NCI-H1694 (cell line): ENCODE measurements around the gene PLEKHA6.
"Not testable (repeated sequence)": the region's sequence is repeated elsewhere in the genome, so short reads cannot be mapped to it uniquely, and the experiment has no call there.

Source experiments
- DNase-seq: peaks from one replicate; lab custom pipeline; 2025; lab: John Stamatoyannopoulos, UW

Gene PLEKHA6

GRCh38 chr1:204241050-204241449, 118.7 kb downstream of the PLEKHA6 start:
- DNase-seq = no peak

- DNase-seq = no peak
Measured at GRCh38 chr1:204240233-204240632, 119.5 kb downstream of the PLEKHA6 start.

GRCh38 chr1:204239401-204239800, 120.3 kb downstream of the PLEKHA6 start:
- DNase-seq = not testable (repeated sequence)

- not testable (repeated sequence) for DNase-seq
Measured at GRCh38 chr1:204238520-204238919, 121.2 kb downstream of the PLEKHA6 start.

GRCh38 chr1:204237515-204237914, 122.2 kb downstream of the PLEKHA6 start:
- DNase-seq = not testable (repeated sequence)

GRCh38 chr1:204232526-204232925, 127.2 kb downstream of the PLEKHA6 start:
- DNase-seq = no peak

- no peak for DNase-seq
Measured at GRCh38 chr1:204230211-204230610, 129.5 kb downstream of the PLEKHA6 start.

GRCh38 chr1:204228896-204229295, 130.8 kb downstream of the PLEKHA6 start:
- no peak for DNase-seq

- no peak for DNase-seq
Measured at GRCh38 chr1:204227996-204228785, 131.5 kb downstream of the PLEKHA6 start.

- DNase-seq = no peak
Measured at GRCh38 chr1:204227351-204227750, 132.4 kb downstream of the PLEKHA6 start.

GRCh38 chr1:204225841-204226735, 133.6 kb downstream of the PLEKHA6 start:
- DNase-seq = no peak

GRCh38 chr1:204224655-204225054, 135.1 kb downstream of the PLEKHA6 start:
- DNase-seq = no peak

GRCh38 chr1:204223129-204223860, 136.4 kb downstream of the PLEKHA6 start:
- no peak for DNase-seq

GRCh38 chr1:204222764-204223055, 137.0 kb downstream of the PLEKHA6 start:
- no peak for DNase-seq

- DNase-seq = no peak
Measured at GRCh38 chr1:204222006-204222763, 137.5 kb downstream of the PLEKHA6 start.

GRCh38 chr1:204221271-204221670, 138.5 kb downstream of the PLEKHA6 start:
- no peak for DNase-seq

GRCh38 chr1:204219971-204220616, 139.6 kb downstream of the PLEKHA6 start:
- no peak for DNase-seq

GRCh38 chr1:204218552-204218951, 141.2 kb downstream of the PLEKHA6 start:
- DNase-seq = no peak

- no peak for DNase-seq
Measured at GRCh38 chr1:204217648-204218000, 142.1 kb downstream of the PLEKHA6 start.

- DNase-seq = no peak
Measured at GRCh38 chr1:204216880-204217647, 142.7 kb downstream of the PLEKHA6 start.

GRCh38 chr1:204216236-204216635, 143.5 kb downstream of the PLEKHA6 start:
- DNase-seq = no peak
